NB4 (cell line): ENCODE data around the gene SHC1.
A peak's percentile ranks its signal among the peaks of the same experiment; 100 is the strongest.

Source experiments
- DNase-seq: peaks from one replicate; pipeline ENCODE4 v3.0.0; 2010; ENCODE audit warnings: low read depth
- H3K4me3 ChIP-seq: one replicate; pipeline ENCODE4 v1.5.1; 2011; ENCODE audit warnings: mild to moderate bottlenecking, low read depth, low read length, moderate library complexity
- MAX ChIP-seq: IDR thresholded peaks from 2 replicates; pipeline ENCODE4 v1.6.1; 2011; ENCODE audit warnings: low read depth, low read length
- MYC ChIP-seq: IDR thresholded peaks from 2 replicates; pipeline ENCODE4 v1.6.1; 2011; ENCODE audit warnings: low read depth, low read length
- POLR2A ChIP-seq: IDR thresholded peaks from 2 replicates; pipeline ENCODE4 v1.6.1; 2011; ENCODE audit warnings: mild to moderate bottlenecking; ENCODE audit not compliant: insufficient read length; ENCODE audit errors: extremely low read depth
- TF ChIP-seq, protein P1 (sequence below): IDR thresholded peaks from one replicate; pipeline ENCODE4 v1.5.1; 2012; ENCODE audit warnings: low read depth, low read length

The SHC1 gene

GRCh38 chr1:154972213-154972516 lies 1.6 kb upstream of the SHC1 start:
- no peak overlapping the region for H3K4me3 ChIP-seq
- no peak for DNase-seq
- TF ChIP-seq, protein P1, sequence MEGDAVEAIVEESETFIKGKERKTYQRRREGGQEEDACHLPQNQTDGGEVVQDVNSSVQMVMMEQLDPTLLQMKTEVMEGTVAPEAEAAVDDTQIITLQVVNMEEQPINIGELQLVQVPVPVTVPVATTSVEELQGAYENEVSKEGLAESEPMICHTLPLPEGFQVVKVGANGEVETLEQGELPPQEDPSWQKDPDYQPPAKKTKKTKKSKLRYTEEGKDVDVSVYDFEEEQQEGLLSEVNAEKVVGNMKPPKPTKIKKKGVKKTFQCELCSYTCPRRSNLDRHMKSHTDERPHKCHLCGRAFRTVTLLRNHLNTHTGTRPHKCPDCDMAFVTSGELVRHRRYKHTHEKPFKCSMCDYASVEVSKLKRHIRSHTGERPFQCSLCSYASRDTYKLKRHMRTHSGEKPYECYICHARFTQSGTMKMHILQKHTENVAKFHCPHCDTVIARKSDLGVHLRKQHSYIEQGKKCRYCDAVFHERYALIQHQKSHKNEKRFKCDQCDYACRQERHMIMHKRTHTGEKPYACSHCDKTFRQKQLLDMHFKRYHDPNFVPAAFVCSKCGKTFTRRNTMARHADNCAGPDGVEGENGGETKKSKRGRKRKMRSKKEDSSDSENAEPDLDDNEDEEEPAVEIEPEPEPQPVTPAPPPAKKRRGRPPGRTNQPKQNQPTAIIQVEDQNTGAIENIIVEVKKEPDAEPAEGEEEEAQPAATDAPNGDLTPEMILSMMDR, result no peak
- TF ChIP-seq POLR2A (no peak), MYC (no peak), MAX (no peak)

- TF ChIP-seq, protein P1, result no peak
- TF ChIP-seq POLR2A, result no peak
- no peak for DNase-seq
- peak overlapping the region; percentile 3 for H3K4me3 ChIP-seq
These were observed 923 bp upstream of the SHC1 start for GRCh38 chr1:154971341-154971998.

- DNase-seq, result no peak
- TF ChIP-seq MAX, result no peak
- H3K4me3 ChIP-seq, result no peak overlapping the region
These were observed 591 bp downstream of the SHC1 start for GRCh38 chr1:154969860-154970452.

- TF ChIP-seq MAX (no peak), POLR2A (no peak), MYC (no peak)
- TF ChIP-seq, protein P1, result no peak
- H3K4me3 ChIP-seq, result no peak overlapping the region
These were observed 1.3 kb downstream of the SHC1 start for GRCh38 chr1:154969246-154969645.

GRCh38 chr1:154968731-154969130 lies 1.8 kb downstream of the SHC1 start:
- TF ChIP-seq POLR2A (no peak), MAX (no peak), MYC (no peak)
- TF ChIP-seq, protein P1, result no peak
- no peak for DNase-seq
- H3K4me3 ChIP-seq, result no peak overlapping the region

More at GRCh38 chr1:154969246-154969645, 1.3 kb downstream of the SHC1 start:
- no peak for DNase-seq

- no peak overlapping the region for H3K4me3 ChIP-seq
- no peak for TF ChIP-seq MAX
- no peak for TF ChIP-seq POLR2A
- TF ChIP-seq, protein P1, result no peak
- TF ChIP-seq MYC, result no peak
- no peak for DNase-seq
These were observed 3.1 kb downstream of the SHC1 start for GRCh38 chr1:154967331-154967950.
